Measurements from ENCODE around the gene TARDBP. TPM values are rescaled to one million over a fixed set of nuclear protein-coding genes. Genes with fewer than 3 reads are reported as not detected.

The TARDBP gene
- total and polyA plus RNA-seq, 12 donors, result 66.0 to 138 (median 102) TPM

- H3K36me3 ChIP-seq, result peaks cover 6 to 99% (median 51%) of the 10 kb centered on the region in 9 donors
- ATAC-seq, result no peak
Observed at GRCh38 chr1:11026052-11026451, 13.6 kb downstream of the TARDBP start.

GRCh38 chr1:11026903-11027302 lies 14.4 kb downstream of the TARDBP start:
- ATAC-seq (no peak), DNase-seq (no peak)
- Histone ChIP-seq H3K27ac (no peak overlapping the region), H3K36me3 (peaks cover under 1 to 91% (median 43%) of the 10 kb centered on the region in 9 donors), H3K4me3 (no peak overlapping the region), H3K4me1 (no peaks in the 10 kb centered on the region), H3K27me3 (no peaks in the 10 kb centered on the region), H3K9me3 (no peaks in the 10 kb centered on the region)
- 91 to 95% methylated on average over 5 of the region's 5 CpGs for WGBS, 2 donors
- intact Hi-C loops (cut with DNase I), result loop anchor here in 1 of 10 donors (10.0 kb wide), 1 partner anchor 68 kb away; the partner anchor contains the start of gene EXOSC10
- no peak for TF ChIP-seq CTCF (IDR thresholded peaks at IDR 0.05)

More at GRCh38 chr1:11026052-11026451, 13.6 kb downstream of the TARDBP start:
- Histone ChIP-seq H3K4me1 (no peaks in the 10 kb centered on the region), H3K4me3 (no peak overlapping the region), H3K27me3 (no peaks in the 10 kb centered on the region), H3K27ac (no peak overlapping the region), H3K9me3 (no peaks in the 10 kb centered on the region)
- intact Hi-C loops (cut with DNase I), result loop anchor here in 1 of 10 donors (10.0 kb wide), 1 partner anchor 69 kb away; the partner anchor contains the start of gene EXOSC10
- no peak for TF ChIP-seq CTCF (IDR thresholded peaks at IDR 0.05)
- no peak for DNase-seq
- WGBS, 2 donors, result 76 to 78% methylated on average over 1 of the region's 1 CpG

- H3K27me3 ChIP-seq, result no peaks in the 10 kb centered on the region
- no peaks in the 10 kb centered on the region for H3K4me1 ChIP-seq
- H3K9me3 ChIP-seq, result no peaks in the 10 kb centered on the region
- H3K4me3 ChIP-seq, result no peak overlapping the region
- no peak for TF ChIP-seq CTCF (IDR thresholded peaks at IDR 0.05)
- intact Hi-C loops (cut with DNase I), result loop anchor here in 1 of 10 donors (10.0 kb wide), 1 partner anchor 67 kb away; the partner anchor contains the start of gene EXOSC10
- H3K36me3 ChIP-seq, result peaks cover 0 to 87% (median 38%) of the 10 kb centered on the region in 9 donors
- 75 to 76% methylated on average over 6 of the region's 6 CpGs for WGBS, 2 donors
- no peak for ATAC-seq
- no peak for DNase-seq
- no peak overlapping the region for H3K27ac ChIP-seq
Observed at GRCh38 chr1:11027316-11027715, 14.9 kb downstream of the TARDBP start.

GRCh38 chr1:11028018-11028417 lies 15.6 kb downstream of the TARDBP start:
- peaks cover 0 to 80% (median 31%) of the 10 kb centered on the region in 9 donors for H3K36me3 ChIP-seq
- no peak overlapping the region for H3K4me3 ChIP-seq
- ATAC-seq, result no peak
- no peak for DNase-seq
- H3K9me3 ChIP-seq, result no peaks in the 10 kb centered on the region
- 94 to 98% methylated on average over 3 of the region's 3 CpGs for WGBS, 2 donors
- no peaks in the 10 kb centered on the region for H3K4me1 ChIP-seq
- TF ChIP-seq CTCF (IDR thresholded peaks at IDR 0.05), result no peak
- intact Hi-C loops (cut with DNase I), result loop anchor here in 1 of 10 donors (10.0 kb wide), 1 partner anchor 67 kb away; the partner anchor contains the start of gene EXOSC10
- H3K27ac ChIP-seq, result no peak overlapping the region
- H3K27me3 ChIP-seq, result no peaks in the 10 kb centered on the region
